Progenitor cell of endocrine pancreas (in vitro differentiated cells): ENCODE data around the gene DELE1. TPM values are rescaled to one million over a fixed set of nuclear protein-coding genes. Genes with fewer than 3 reads are reported as not detected.

Source experiments
- DNase-seq: peaks from one replicate; pipeline ENCODE4 v3.0.0; 2021; ENCODE audit warnings: low spot score; ENCODE audit not compliant: unreplicated experiment
- H3K27ac Mint-ChIP-seq: 2 replicates; pipeline ENCODE4 v1.8.0; 2021; ENCODE audit warnings: mild to moderate bottlenecking, moderate library complexity, mixed read lengths
- H3K27me3 Mint-ChIP-seq: 2 replicates; pipeline ENCODE4 v1.8.0; 2021; ENCODE audit warnings: mixed read lengths
- H3K36me3 Mint-ChIP-seq: 2 replicates; pipeline ENCODE4 v1.8.0; 2022; ENCODE audit warnings: mixed read lengths; ENCODE audit not compliant: insufficient read depth
- H3K4me1 Mint-ChIP-seq: 2 replicates; pipeline ENCODE4 v1.8.0; 2021; ENCODE audit warnings: low read depth, mixed read lengths
- H3K4me3 Mint-ChIP-seq: 2 replicates; pipeline ENCODE4 v1.8.0; 2021; ENCODE audit warnings: low read depth, mild to moderate bottlenecking, moderate library complexity, mixed read lengths
- H3K9me3 Mint-ChIP-seq: 2 replicates; pipeline ENCODE4 v1.8.0; 2021; ENCODE audit warnings: low read depth, mixed read lengths
- CTCF ChIP-seq: fragments of 200-600 bp; sonication (generic); IDR thresholded peaks from one replicate; pipeline ENCODE4 v1.5.0; 2021; ENCODE audit warnings: antibody characterized with exemption, mild to moderate bottlenecking; ENCODE audit not compliant: unreplicated experiment
- long read RNA-seq: library from polyadenylated mRNA; unstranded; transcript quantifications from one replicate; pipeline ENCODE4 v2.0.0, GENCODE V29; 2020
- total RNA-seq: library from RNA; stranded (reverse); gene quantifications from 2 replicates; pipeline ENCODE4 v1.2.1, GENCODE V29; 2021

DELE1 gene
- total RNA-seq, result 86.1 and 93.4 TPM in 2 replicates
- long read RNA-seq, full-length matches to known transcripts, result 23 of 111 reads
- long read RNA-seq, partial matches to known transcripts, result 56 of 111 reads
- long read RNA-seq, other reads (novel, unspliced or antisense), result 32 of 111 reads

GRCh38 chr5:141923448-141924313 lies at the start of gene DELE1:
DELE1 (plus strand) TSS chr5:141923871; CDS start chr5:141923942, 71 bp downstream.
- Mint-ChIP-seq H3K9me3 (no peaks in the 10 kb centered on the region), H3K27me3 (no peaks in the 10 kb centered on the region), H3K4me3 (peak within 1 kb of the TSS; percentile 92), H3K36me3 (peaks cover 11% of the 10 kb centered on the region), H3K4me1 (peaks cover 8% of the 10 kb centered on the region), H3K27ac (peak within 1 kb of the TSS; percentile 97)
- peak; percentile 79 for DNase-seq
- TF ChIP-seq CTCF, result no peak

GRCh38 chr5:141873933-141874261 lies 49.8 kb upstream of the DELE1 start:
- TF ChIP-seq CTCF, result no peak
- no peak overlapping the region for H3K27ac Mint-ChIP-seq
- peaks cover 57% of the 10 kb centered on the region for H3K27me3 Mint-ChIP-seq
- peaks cover 3% of the 10 kb centered on the region for H3K36me3 Mint-ChIP-seq
- H3K4me3 Mint-ChIP-seq, result no peak overlapping the region
- no peaks in the 10 kb centered on the region for H3K9me3 Mint-ChIP-seq
- no peak for DNase-seq
- H3K4me1 Mint-ChIP-seq, result peaks cover 38% of the 10 kb centered on the region

- H3K4me3 Mint-ChIP-seq, result peak overlapping the region; percentile 43
- no peak for DNase-seq
- H3K27ac Mint-ChIP-seq, result no peak overlapping the region
- no peak for TF ChIP-seq CTCF
- H3K9me3 Mint-ChIP-seq, result no peaks in the 10 kb centered on the region
- peaks cover 41% of the 10 kb centered on the region for H3K4me1 Mint-ChIP-seq
- H3K27me3 Mint-ChIP-seq, result peaks cover 62% of the 10 kb centered on the region
- peaks cover 3% of the 10 kb centered on the region for H3K36me3 Mint-ChIP-seq
Observed at GRCh38 chr5:141874262-141874964, 49.3 kb upstream of the DELE1 start.

- Mint-ChIP-seq H3K4me1 (peaks cover 41% of the 10 kb centered on the region), H3K36me3 (peaks cover 3% of the 10 kb centered on the region), H3K27me3 (peaks cover 69% of the 10 kb centered on the region), H3K27ac (no peak overlapping the region), H3K9me3 (no peaks in the 10 kb centered on the region), H3K4me3 (peak overlapping the region; percentile 64)
- TF ChIP-seq CTCF, result no peak
- DNase-seq, result no peak
Observed at GRCh38 chr5:141875022-141875740, 48.5 kb upstream of the DELE1 start.
